ENCODE results near the gene STOX1.
"Not testable (repeated sequence)": the region's sequence is repeated elsewhere in the genome, so short reads cannot be mapped to it uniquely, and the experiment has no call there.

STOX1 gene

GRCh38 chr10:68878496-68878895, 51.2 kb downstream of the STOX1 start:
- DNase-seq (ENCODE audit: low read depth): no peak

- DNase-seq (ENCODE audit: low read depth): no peak
Observed at GRCh38 chr10:68879628-68880027, 52.3 kb downstream of the STOX1 start.

- no peak for DNase-seq (ENCODE audit: low read depth)
Observed at GRCh38 chr10:68880181-68880580, 52.9 kb downstream of the STOX1 start.

- no peak for DNase-seq (ENCODE audit: low read depth)
Observed at GRCh38 chr10:68895041-68895440, 67.7 kb downstream of the STOX1 start.

GRCh38 chr10:68897336-68897741, 70.0 kb downstream of the STOX1 start:
- no peak for DNase-seq (ENCODE audit: low read depth)

GRCh38 chr10:68899186-68899745, 71.9 kb downstream of the STOX1 start:
- no peak for DNase-seq (ENCODE audit: low read depth)

GRCh38 chr10:68900427-68901104, 73.2 kb downstream of the STOX1 start:
- DNase-seq (ENCODE audit: low read depth): no peak

- DNase-seq (ENCODE audit: low read depth): peak; percentile 89
Observed at GRCh38 chr10:68901105-68901927, 74.0 kb downstream of the STOX1 start, which contains the start of gene DDX50. DDX50 (plus strand) TSS chr10:68901315; CDS start chr10:68901385, 70 bp downstream.

GRCh38 chr10:68902382-68902781, 75.1 kb downstream of the STOX1 start:
- DNase-seq (ENCODE audit: low read depth): no peak

GRCh38 chr10:68924593-68924992, 97.3 kb downstream of the STOX1 start:
- no peak for DNase-seq (ENCODE audit: low read depth)

GRCh38 chr10:68925489-68925888, 98.2 kb downstream of the STOX1 start:
- no peak for DNase-seq (ENCODE audit: low read depth)

- not testable (repeated sequence) for DNase-seq (ENCODE audit: low read depth)
Observed at GRCh38 chr10:68929157-68929556, 101.8 kb downstream of the STOX1 start.

- not testable (repeated sequence) for DNase-seq (ENCODE audit: low read depth)
Observed at GRCh38 chr10:68929888-68930287, 102.6 kb downstream of the STOX1 start.

GRCh38 chr10:68932860-68933259, 105.5 kb downstream of the STOX1 start:
- not testable (repeated sequence) for DNase-seq (ENCODE audit: low read depth)

- DNase-seq (ENCODE audit: low read depth): no peak
Observed at GRCh38 chr10:68934994-68935393, 107.7 kb downstream of the STOX1 start.

- DNase-seq (ENCODE audit: low read depth): no peak
Observed at GRCh38 chr10:68938117-68938516, 110.8 kb downstream of the STOX1 start.

- no peak for DNase-seq (ENCODE audit: low read depth)
Observed at GRCh38 chr10:68938884-68939283, 111.6 kb downstream of the STOX1 start.

GRCh38 chr10:68940917-68941316, 113.6 kb downstream of the STOX1 start:
- DNase-seq (ENCODE audit: low read depth): not testable (repeated sequence)

Measured in activated T-helper 1 cell treated with Interleukin-2 at 50 U/mL for 16 hours (primary cell).